Raji (cell line): Measurements from ENCODE around the gene FLCN.

Experiments used
- POLR2A ChIP-seq: IDR thresholded peaks from 2 replicates; pipeline ENCODE4 v1.6.1; 2011; ENCODE audit warnings: low read depth, low read length, control low read depth; ENCODE audit not compliant: insufficient read depth

Gene FLCN

GRCh38 chr17:17243163-17243562 is 6.2 kb upstream of the FLCN start:
- no peak for TF ChIP-seq POLR2A

DNA sequence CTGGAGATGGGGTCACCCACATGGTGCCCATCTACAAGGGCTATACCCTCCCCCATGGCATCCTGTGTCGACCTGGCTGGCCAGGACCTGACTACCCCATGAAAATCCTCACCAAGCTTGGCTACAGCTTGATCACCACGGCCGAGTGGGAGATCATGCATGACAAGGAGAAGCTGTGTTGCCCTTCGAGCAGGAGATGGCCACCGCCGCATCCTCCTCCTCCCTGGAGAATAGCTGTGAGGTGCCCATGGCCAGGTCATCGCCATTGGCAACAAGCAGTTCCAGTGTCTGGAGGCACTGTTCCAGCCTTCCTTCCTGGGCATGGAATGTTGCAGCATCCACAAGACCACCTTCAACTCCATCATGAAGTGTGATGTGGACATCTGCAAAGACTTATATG is 5.3 kb upstream of the FLCN start:
- no peak for TF ChIP-seq POLR2A

- TF ChIP-seq POLR2A, result no peak
These were observed 4.7 kb upstream of the FLCN start for GRCh38 chr17:17241656-17242055.

- TF ChIP-seq POLR2A, result no peak
These were observed 2.9 kb upstream of the FLCN start for GRCh38 chr17:17239832-17240231.

DNA sequence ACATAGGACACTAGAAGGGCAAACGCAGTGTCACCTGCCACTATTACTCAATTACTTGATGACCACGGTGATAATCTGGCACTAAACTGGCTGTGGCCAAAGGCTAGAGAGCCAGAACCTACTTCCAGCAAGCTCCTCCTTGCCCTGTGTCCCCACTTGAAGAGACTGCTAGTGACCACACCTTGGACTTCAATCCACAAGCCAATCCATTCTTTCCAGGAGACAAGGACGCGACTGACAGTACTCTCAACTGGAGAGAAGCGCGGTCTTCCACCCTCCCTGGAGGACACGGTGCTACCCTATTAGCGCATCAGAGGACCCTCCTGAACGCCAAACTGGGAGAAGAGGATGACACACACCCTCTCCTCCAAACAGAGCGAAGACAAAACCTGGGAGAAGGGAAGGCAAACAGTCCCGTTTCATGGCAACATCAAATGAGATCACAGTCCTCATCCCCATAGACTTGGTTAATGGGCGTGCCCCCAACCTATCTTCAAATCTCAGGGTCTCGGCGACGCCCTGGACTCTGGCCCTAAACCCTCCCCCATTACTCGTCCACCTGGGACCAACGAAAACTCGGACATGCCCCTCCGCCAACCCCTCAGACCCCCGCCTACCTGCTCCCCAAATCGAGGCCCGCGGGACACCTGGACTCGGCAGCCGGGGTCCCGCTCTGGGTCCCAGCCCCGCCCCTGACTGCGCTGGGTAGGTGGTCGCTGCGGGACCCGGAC is 508 bp downstream of the FLCN start:
- no peak for TF ChIP-seq POLR2A

DNA sequence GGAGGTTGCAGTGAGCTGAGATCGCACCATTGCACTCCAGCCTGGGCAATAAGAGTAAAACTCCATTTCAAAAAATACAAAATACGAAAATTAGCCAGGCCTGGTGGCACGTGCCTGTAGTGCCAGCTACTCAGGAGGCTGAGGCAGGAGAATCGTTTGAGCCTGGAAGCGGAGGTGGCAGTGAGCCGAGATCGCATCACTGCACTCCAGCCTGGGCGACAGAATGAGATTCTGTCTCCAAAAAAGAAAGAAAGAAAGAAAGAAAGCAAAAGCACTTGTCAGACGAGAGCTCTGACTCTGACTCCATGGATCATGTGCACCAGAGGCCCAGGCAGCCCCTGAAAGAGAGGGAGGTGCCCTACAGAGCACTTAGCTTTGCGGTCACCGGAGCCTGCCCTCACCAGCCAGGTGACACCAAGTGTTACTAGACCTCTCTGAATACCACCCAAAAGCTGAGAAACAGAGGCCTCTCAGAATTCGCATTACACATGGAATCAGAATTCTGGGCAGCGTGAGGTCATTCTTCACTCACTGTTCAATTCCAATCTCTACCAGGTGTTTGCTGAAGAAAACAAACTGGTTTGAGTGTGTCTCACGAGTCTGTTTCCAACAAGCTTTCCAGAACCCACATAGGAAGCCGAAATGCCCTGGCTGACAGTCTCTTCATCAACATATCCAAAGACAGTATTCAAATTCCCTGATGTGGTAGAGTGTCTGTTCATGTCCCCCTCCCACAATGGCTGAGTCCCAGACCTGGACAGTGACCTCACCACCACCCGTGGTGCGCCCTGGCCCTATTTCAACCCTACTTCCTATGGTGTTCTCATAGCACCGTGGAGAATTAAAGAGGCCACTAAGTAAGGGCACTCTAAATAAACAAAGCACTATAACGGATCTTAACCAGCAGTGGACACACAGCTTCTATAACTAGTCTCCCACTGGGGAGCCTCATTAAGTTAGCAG is 1.5 kb downstream of the FLCN start:
- TF ChIP-seq POLR2A, result no peak

- TF ChIP-seq POLR2A, result no peak
These were observed 4.7 kb downstream of the FLCN start for GRCh38 chr17:17232303-17232621.

- no peak for TF ChIP-seq POLR2A
These were observed 5.2 kb downstream of the FLCN start for GRCh38 chr17:17231621-17232302.

DNA sequence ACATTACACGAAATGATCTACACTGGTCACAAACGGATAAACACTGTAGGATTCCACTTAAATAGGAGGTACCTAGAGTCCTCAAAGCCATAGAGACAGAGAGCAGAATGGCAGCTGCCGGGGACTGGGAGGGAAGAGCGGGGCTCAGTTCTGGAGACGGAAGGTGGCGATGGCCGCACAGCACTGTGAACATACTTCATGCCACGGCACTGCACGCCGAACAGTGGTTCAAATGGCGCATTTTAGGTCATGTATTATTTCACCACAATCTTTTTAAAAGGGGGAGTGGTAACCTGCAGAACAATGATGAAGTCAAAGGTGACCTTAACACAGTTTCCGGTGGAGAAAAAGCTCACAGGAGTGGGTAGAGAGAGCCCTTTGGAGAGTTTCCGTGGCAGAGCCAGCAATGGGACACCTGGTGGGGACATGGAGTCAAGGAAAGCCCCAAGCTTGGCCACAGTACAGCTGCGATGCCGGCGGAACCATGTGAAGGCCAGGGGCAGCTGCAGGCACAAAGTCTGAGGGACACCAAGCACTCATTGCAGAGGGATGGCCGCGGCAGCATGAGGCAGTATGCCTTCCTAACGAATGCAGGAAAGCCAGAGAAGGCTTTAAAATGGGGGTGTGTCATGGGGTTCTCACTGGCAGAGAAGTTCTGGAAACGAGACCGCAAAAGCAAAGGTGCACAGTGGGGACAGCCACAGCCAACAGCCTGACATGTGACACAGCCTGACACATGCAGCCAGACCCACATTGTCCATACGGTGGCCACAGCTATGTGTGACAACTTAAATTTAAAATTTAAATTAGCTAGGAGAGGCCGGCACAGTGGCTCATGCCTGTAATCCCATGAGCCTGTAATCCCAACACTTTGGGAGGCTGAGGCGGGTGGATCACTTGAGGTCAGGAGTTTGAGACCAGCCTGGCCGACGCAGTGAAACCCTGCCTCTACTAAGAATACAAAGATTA is 7.3 kb downstream of the FLCN start:
- TF ChIP-seq POLR2A, result no peak

DNA sequence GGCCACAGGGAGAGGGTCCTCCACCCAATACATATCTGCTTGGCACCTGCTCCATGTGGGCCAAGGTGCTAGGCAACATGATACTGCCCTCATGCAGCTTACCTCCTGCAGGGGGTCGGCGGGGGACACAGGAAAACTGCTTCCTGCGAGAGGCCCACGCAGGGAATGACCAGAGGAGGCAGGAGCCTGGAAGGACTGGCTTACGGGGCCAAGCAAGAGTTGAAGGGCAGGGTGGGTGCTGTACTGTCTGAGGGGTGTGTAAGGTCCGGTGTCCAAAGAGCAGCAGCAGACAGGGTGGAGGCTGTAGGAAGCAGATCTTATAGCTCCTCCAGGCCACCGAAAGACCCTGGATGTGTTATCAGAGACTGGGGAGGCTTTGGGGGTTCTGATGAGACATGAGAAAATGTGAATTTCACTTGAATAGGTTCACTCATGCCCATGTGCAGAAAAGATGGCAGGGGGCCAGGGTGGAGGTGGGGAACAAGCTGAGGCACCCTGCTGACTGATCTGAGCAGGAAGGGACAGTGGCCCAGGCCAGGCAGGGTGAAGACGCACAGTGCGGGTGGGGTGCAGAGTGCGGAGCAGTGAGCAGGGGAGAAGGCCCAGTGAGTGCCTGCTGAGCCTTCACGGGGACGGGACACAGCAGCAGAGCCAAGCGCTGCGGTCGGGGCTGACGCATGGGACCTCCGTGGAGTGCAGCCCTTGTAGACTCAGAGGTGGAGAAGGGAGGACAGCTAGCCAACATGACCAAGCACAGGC is 8.3 kb downstream of the FLCN start:
- TF ChIP-seq POLR2A, result no peak

DNA sequence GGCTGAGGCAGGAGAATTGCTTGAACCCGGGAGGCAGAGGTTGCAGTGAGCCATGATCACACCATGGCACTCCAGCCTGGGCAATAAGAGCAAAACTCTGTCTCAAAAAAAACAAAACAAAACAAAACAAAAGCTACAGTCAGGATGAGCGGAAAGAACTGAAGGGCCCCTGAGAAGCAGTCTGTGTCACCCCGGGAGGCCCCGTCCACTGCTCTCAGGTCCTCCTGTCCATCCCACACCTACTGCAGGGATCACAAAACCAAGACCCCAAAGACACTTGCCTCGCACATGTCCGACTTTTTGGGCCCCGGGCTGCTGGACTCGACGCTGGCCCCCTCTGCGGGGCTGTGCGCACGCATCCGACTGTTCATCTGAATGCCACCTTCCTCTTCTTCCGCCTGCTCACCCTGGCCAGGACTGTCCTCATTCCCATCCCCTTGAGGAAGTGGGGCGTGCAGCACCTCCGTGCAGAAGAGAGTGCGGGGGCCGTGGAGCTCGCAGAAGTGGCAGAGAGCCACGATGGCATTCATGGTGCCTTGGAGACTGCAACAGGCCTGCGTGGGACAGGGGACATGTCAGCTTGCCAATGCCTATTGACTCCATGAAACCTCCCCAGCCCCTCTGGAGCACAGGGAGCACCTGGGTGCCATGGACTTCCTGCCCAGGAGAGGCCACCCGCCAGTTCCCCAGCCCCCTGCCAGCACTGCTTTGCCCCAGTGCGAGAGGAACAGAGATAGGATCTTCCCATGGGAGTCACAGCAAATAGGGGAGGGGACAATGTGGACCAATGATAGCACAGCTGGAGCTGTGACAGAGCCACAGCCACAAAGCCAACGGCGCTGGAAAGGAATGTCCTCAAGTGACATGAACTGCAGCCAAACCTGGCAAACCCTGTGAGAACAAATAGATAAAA is 9.1 kb downstream of the FLCN start:
- TF ChIP-seq POLR2A, result no peak

DNA sequence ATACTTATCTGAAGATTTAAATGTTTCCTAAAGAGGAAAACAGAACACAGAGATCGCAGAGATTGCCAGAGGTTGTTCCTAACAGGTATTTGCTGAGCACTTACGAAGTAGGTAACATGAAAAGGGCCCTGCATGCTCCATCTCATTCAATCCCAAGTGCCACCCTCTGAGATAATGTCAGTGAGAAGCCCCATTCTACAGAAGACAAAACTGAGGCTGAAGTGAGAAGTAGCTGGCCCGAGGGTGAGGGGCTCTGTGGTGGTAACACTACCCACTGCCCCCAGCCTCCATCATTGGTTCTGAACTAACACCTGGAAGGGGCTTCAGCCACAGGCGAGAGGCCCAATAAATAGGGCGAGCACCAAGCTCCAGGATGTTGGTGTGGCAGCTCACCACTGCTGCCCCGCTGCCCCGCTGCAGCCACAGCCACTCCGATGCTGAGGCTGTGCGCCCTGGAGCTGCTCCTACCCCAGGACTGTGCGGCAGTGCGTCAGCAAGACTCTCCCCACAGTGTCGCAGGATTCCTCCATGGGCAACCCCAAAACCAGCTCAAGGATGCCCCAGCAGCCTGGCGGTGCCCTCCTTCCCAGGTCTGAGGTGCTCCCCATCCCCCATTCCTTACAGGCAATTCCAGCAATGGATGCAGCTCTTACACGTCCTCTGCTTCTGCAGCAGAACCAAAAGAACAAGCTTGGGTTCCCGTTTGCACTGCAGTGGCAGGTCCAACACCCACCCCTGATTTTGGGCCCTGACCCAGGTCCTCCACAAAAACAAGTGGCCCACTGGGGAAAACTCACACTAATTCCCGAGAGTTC is 10.3 kb downstream of the FLCN start:
- TF ChIP-seq POLR2A, result no peak
